HG03159 (cell line): ENCODE results near the gene CRELD2.
A peak's percentile ranks its signal among the peaks of the same experiment; 100 is the strongest.

Experiments
- ATAC-seq: cut with Tn5 transposase; IDR thresholded peaks from one replicate; pipeline ENCODE4 v1.9.1; 2021; ENCODE audit warnings: mild to moderate bottlenecking, moderate library complexity; ENCODE audit not compliant: unreplicated experiment

CRELD2 gene

DNA sequence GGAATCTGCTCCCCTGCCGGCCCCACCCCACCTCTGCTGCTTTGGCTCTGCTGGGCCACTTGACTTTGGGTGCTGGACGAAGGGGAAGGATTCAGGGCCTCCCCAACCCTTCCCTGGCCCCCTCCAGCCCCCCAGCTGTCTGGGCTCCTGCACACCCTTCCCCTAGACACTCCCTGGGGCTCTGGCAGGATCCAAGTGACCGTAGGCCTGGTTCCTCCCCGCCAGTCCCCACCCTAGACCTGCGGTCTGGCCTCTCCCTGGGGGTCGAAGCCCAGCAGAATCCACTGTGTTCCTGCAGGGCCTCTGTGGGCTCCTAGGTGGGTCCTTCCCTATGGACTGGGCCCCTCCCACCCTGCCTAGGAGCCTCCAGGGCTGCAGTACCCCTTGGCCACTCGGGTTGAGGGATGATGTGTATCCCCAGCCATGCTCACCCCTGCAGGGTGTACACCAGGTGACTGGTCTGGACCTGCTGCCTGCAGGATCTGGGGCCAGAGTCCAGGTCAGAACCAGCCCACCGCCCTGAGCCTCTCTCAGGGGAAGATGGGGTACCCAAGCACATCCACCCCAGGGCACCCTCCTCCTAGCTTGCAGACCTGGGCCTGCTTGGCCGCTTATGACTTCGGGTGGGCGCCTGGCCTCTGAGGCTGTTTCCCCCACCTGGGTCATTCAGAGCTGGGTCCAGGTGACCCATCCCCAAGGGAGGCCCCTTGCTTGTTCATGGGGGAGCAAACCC is 47.8 kb downstream of the CRELD2 start:
- no peak for ATAC-seq

DNA sequence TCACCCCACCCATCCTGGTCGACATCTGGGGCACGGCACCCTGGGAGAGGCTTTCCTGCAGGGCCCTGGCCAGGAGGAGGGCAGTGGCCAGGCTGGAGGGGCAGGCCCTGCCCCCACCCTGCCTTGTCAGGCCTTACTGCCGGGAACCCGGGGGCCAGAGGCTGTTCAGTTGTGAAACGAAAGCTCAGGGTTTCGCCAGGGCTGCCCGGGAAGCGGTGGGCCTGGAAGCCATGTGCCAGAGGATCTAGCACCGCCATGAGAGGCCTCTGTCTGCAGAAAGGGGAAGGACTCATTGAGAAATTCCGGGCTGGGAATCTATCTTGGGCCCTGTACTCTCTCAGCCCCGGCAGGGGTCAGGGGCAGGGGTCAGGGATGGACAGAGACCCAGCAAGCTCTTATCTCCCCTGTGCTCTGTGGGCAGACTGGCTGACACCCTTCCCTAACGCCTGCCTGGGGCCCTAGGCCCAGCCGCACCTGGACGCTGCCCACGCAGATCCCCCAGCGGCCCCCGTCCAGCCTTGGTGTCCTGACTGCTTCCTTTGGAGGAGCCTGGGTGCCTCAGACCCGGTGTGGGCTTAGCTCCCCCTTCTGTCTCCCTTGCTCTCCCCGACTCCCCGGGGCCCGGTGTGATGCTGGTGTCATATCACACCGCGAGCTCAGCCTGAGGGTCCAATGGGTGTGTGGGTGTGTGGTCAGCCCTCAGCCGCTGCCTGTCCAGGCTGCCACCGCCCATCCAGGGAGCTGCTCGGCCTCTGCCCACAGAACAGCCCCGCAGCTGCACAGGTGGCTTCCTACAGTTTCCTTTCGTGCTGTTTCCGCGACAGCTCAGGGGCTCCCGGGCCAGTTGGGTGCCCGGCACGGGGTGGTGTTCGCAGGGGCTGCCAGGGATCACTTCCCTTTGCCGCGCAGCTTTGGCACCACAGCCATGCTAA is 48.6 kb downstream of the CRELD2 start:
- ATAC-seq = no peak

DNA sequence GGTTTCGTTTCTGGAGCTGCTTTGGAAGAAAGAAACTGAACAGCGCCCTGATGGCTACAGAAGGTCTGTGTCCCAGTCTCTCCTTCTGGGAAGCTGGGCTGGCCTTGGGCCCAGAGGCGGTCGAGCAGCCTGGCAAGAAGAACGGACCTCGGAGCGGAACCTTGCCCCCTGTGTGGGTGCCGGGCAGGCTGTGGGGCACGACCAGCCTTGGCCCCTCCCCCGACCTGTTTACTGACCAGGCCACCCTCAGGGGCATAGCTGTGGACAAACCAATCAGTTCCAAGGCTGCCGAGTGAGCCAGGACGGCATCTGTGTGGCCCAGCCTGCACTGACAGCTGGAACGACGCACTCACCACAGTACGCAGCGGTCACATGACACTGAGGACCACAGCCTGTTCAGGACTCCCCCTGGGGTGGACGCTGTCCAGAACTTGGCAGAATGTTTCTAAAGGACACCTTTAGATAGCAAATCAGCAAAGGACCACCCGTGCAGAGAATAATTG is 49.3 kb downstream of the CRELD2 start:
- no peak for ATAC-seq

DNA sequence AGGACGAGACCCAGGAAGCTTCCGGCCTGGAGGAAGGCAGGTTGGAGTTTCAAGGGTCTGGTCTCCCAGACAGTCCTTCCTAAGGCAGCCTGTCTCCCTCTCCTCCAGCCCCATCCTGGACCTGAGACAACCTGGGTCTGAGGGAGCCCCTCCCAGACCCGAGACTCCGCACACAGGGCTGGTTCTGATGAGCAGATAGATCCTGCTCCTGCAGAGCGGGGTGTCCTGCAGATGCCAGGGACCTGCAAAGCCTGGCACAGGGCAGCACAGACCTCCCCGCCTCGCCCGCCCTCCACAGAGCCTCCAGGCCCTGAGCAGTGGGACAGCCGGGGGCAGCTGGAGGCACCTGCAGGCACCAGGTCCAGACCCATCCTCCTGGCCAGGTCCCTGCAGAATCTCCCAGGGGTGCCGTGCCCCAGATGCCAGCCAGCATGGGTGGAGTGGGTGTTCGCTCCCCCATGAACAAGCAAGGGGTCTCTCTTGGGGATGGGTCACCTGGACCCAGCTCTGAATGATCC is 49.9 kb downstream of the CRELD2 start:
- ATAC-seq = no peak

DNA sequence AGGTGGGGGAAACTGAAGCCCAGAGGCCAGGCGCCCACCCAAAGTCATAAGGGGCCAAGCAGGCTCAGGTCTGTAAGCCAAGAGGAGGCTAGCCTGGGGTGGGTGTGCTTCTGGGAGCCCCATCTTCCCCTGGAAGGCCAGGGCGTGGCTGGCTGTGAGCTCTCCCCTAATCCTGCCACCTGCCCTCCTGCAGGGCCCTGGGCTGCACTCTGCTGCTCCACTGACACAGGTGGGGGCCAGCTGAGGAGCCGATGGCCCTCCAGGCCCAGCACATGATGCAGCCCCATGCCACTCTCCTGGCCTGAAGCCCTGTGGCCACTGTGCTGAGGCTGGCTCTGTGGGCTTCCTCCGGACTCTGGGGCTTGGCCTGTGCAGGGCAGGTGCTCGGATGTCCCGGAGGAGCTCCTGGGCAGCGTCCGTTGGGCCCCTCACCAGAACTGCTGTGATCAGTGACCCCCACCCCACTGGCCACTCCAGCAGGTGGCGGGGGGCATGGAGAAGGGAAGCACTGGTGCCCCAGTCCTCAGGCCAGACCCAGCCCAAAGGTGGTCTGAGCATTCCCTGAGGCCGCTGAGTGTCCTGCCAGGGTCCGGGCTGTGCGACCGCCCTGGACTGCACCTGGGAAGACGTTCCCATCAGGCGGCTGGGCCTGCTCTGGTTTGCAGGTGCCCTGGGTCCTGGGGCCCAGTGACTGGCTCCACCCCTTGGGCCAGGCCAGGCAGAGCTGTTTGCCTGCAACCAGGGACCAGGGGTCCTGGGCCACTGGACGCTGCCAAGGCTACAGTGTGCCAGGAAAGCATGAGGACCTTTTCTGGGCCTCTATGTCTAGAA is 50.6 kb downstream of the CRELD2 start:
- no peak for ATAC-seq

DNA sequence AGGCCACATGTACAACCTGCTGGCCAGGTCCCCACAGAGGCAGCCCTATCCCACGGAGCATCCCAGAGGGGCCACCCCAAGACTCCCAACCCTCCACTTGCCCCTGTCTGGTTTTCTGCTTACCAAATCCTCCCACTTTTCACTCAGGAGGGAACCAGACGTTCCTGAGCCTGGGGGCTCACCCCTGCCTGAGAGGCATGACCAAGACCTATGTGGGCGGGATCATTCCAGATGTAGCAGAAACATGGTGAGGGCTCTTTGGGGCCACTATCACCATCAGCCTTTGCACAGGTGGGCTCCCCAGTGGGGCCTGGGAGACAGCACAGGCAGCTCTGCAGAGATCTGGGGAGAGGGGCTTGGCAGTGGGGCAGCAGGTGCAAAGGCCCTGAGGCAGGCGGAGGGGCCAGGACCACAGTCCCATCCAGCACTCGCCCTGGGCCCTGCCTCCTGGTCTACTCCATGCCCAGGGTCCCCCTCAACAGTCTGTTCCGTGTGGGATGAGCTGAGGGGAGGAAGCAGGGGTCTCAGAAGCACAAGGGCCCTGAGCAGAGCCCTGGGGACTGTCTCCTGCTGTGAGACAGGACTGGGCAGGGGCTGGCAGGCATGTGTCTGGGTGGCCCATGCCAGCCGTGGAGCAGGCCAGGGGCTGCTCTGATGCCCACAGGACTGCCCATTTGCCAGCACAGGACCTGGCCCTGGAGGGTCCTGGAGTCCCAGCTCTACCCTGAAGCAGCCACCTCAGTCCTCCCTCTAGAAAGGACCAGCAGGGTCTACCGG is 51.5 kb downstream of the CRELD2 start:
- no peak for ATAC-seq

DNA sequence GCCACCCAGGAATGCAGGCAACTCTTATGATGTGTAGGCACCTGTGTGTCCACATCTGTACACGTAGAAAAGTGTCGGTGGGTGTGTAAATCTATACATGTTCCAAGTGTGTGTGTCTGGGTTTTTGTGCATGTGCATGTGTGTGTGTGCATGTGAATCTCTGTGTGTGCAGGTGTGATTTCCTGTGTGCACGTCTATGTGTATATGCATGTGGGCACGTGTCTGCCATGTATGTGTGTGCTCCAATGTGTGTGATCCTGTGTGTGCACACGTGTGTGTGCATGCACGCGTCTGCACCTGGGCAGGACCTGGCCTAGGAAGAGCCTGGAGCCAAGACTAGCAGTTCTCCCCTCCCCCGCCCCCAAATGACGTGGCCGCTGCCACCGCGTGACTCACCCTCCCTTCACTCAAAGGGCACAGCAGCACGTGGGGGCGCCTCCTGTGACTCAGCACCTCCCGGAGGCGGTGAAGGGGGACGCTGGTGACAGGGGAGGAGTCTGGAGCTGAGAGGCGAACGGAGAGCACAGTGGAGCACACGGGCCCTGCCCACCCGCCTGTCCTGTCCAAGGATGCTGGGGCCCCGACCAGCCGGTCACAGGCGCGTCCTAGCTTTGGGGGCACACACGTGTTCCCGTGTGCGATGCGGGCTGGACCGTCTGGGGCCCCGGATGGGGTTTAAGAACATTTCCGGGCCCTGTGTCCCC is 52.2 kb downstream of the CRELD2 start:
- ATAC-seq = peak; percentile 67

DNA sequence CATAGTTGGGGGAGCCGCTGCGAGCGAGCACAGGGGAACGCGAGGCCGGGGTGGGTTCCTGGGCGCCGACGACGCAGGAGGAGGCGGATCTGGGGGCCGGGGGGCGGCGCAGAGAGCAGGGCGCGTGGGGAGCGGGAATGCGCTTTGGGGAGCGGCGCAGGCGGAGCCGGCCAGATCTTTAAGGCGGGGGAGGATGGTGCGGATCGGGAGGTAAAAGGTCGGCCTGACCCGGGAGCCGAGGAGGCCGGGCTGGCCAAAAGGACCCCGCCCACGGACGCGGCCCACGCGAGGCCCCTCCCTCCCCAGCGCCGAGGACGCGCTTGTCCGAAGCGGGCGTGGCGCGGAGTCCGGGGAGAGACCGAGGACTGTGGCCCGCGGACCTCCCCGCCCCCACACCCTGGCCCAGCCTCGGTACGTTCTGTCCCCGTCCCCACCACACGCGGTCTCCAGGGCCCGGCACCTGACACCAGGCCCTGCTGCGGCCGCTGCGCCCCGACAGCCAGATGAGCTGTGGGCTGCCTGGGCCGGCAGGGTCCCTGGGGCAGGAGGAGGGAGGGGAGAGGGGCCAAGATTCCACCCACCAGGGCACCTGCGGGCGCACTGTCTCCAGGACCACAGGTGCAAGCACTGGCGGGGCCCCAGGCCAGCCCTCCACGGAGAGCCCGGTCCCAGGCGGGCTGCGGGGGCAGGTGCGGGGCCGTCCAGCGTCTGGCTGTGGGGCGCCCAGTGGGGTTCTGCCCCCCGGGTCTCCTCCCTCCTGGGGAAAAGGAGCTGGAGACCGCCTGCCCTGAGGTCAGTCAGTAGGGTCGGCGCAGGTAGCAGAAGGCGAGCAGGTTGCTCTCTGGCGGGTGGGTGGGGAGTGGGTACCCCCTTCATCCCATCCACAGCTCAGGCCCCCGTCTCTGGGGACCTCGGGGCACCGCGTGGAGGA is 53.1 kb downstream of the CRELD2 start:
- ATAC-seq = peak; percentile 9

DNA sequence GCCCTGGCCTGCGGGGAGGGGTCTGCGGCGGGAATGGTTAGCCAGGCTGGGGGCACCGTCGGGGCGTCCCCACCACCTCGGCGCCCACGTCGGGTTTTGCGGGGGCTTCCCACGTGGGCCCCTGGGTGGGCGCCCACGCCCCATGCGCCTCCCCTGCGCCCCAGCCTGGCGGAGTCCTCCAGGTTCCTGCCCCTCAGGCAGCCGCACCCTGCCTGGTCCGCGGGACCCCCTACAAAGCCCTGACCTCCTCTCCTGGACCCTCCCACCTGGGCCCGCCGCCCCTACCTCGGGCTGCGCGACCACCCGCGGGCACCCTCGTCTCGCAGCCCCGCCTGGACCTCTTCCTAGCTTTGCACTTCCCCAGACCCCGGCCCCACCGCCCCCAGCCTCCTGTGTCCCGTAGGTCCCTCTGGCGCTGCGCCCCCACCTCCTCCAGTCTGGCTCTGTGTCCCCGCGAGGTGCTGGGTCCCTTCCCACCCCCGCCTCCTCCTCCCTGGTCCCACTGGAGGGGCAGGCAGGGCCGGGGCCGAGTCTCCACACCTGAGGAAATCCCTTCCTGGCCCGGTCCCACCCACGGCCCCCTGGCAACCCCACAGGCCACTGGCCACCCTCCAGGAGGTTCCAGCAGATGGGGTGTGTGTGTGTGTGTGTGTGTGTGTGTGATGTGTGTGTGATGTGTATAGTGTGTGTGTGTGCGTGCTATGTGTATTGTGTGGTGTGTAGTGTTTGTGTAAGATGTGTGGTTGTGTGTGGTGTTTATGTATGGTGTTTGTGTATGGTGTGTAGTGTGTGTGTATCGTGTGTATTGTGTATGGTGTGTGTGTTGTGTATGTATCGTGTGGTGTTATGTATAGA is 54.0 kb downstream of the CRELD2 start:
- no peak for ATAC-seq

DNA sequence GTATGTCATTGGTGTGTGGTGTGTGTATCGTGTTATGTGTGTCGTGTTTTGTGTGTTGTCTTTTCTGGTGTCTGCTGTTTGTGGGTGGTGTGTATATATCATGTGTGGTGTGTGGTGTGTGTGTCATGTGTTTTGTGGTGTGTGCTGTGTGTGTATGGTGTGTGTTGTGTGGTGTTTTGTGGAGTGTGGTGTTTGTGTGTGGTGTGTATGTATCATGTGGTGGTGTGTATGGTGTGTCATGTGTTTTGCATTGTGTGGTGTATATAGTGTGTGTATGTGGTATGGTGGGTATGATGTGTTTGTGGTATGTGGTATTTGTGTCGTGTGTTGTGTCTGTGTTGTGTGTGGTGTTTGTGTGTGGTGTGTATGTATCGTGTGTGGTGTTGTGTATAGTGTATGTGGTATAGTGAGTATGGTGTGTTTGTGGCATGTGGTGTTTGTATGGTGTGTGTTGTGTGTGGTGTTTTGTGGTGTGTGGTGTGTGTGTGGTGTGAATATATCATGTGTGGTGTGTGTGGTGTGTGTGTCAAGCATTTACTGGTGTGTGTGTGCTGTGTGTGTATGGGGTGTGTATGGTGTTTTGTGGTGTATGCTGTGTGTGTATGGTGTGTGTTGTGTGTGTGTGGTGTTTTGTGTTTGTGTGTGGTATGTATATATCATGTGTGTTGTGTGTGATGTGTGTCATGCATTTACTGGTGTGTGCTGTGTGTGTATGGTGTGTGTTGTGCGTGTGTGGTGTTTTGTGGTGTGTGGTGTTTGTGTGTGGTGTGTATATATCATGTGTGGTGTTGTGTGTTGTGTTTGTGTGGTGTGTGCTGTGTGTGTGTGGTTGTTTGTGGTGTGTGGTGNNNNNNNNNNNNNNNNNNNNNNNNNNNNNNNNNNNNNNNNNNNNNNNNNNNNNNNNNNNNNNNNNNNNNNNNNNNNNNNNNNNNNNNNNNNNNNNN is 54.9 kb downstream of the CRELD2 start:
- ATAC-seq = no peak

DNA sequence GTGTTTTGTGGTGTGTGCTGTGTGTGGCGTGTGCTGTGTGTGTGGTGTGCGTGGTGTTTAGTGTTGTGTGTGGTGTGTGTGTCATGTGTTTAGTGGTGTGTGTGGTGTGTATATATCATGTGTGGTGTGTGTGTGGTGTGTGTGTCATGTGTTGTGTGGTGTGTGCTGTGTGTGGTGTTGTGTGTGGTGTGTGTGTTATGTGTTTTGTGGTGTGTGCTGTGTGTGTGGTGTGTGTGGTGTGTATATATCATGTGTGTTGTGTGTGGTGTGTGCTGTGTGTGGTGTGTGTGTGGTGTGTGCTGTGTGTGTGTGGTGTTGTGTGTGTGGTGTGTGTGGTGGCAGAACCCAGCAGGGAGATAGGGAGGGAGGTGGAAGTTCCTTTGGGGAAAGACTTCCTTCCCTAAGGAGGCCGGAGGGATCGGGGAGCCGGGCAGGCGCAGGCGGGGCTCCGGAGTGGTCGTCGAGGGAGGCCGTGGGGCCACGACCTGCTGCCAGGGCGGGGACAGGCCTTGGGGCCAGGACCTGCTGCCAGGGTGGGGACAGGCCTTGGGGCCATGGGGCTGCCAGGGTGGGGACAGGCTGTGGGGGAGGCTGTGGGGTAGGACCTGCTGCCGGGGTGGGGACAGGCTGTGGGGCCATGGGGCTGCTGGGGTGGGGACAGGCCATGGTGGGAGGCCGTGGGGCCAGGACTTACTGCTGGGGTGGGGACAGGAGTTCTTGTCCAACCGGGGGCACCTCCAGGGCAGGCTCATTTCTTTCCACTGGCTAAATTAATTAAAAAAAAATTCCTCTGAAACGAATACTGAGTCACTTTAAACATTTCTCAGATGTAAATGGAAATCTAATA is 57.3 kb downstream of the CRELD2 start:
- no peak for ATAC-seq

DNA sequence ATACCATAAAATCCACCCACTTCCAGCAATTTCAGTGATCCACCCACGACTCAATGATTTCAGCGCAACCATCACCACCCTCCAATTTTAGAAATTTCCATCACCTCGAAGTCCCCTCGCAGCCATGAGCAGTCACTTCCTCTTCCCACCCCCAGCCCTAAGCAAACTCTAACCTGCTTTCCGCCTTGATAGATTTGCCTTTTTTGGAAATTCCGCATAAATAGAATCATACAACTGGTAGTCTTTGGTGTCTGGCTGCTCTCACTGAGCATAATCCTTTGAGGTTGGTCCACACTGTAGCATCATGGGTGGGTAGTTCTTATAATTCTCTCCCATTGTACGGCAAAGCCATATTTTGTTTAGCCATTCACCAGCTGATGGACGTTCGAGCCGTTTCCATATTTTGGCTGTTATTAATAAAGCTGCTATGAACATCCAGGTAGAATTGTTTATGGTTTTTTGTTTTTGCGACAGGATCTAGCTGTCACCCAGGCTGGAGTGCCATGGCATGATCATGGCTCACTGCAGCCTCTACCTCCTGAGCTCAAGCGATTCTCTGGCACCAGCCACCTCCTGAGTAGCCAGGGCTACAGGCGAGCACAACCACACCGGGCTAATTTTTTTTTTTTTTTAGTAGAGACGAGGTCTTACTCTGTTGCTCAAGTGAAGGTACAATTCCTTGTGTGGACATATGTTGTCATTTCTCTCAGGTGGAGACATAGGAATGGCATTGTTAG is 58.2 kb downstream of the CRELD2 start:
- no peak for ATAC-seq
